GM19452 (cell line): ENCODE data around the gene TMEM101.
"Not testable (repeated sequence)": the region's sequence is repeated elsewhere in the genome, so short reads cannot be mapped to it uniquely, and the experiment has no call there.

Experiments
- ATAC-seq: cut with Tn5 transposase; IDR thresholded peaks from one replicate; pipeline ENCODE4 v1.9.1; 2021; ENCODE audit not compliant: unreplicated experiment

Gene TMEM101

DNA sequence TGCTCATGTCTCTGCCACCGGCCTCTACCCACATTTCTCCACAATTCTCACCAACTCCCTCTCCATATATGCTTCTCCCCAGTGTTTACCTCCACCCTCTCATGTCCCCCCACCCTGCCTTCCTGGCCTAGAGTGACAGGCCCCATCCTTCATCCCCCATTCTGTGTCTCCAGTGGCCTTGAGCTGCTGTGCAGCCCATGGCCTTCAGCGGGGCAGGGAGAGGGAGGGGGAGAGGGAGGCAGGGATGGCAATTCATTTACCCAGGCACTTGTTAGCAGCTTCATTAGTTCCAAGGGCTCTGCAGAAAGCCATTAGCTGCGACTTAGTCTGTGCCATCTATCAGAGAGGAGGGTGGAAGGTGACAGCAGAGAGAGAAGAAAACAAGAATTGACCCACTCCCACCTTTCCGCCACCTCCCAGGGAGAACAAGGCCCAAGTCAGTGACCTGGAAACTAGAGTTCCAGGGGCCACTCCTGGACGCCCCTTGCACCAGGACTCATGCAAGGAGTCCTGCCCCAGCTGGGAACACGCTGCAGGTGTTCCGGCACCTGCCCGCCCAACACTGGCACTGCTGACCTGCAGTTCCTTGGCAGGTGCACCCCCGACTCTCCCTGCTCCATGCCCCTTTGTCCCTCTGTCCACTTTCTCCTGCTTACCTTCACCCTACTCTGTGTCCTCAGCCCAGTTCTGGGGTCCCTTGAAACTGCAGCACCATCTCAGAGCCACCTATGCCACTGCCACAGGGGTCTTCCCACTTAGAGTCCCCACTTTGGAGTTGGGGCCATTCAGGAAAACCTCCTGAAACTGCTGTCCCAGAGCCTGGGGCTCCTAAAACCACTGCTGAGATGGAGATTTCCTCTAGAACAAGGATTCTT lies 37.6 kb downstream of the TMEM101 start:
- ATAC-seq = no peak

DNA sequence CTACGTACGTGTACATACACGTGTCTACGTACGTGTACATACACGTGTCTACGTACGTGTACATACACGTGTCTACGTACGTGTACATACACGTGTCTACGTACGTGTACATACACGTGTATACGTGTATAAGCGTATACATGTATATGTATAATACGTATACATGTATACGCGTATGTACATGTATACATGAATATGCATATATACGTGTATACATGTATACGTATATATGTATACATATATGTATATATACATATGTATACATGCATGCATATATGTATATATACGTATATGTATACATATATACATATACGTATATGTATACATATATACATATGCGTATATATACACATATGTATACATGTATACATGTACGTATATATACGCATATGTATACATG lies 38.9 kb downstream of the TMEM101 start:
- no peak for ATAC-seq

DNA sequence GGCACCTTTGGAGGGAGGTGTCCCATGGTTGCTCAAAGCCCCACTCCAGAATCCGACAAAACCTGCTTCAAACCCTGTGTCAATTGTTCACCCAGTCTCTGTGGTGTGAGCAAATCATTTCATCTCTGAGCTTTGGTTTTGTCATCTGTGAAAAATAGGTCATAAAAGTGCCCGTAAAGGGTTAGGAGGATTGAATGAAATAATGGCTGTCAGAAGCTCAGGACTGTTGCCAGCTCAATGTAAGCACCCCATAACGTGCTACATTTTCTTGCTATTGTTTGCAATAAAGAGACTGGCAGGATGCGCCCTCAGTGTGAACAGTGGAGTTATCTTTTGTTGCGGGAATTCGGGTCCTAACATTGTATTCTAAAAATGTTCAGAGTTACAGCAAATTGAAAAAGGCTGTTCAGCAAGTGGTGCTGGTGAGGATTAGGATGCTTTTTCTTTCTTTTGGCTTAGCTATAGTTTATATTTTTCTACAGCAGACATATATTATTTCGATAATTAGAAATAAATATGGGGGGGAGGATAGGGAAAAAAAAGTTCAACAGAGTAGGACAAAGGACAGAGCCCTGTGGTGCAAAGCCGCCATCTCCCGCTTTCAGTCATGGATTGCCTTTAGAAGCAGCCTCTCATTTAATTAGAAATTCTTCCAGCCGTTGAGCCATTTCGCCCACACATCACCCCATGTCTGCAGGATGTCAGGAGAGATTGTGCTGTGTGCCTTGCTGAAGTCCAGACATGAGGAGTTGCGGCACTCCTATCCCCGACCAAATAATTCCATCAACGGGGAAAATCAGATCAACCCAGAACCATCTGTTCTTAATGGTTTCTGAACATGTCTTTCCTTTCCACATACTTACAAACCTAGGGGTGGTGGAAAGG lies 40.1 kb downstream of the TMEM101 start:
- no peak for ATAC-seq

DNA sequence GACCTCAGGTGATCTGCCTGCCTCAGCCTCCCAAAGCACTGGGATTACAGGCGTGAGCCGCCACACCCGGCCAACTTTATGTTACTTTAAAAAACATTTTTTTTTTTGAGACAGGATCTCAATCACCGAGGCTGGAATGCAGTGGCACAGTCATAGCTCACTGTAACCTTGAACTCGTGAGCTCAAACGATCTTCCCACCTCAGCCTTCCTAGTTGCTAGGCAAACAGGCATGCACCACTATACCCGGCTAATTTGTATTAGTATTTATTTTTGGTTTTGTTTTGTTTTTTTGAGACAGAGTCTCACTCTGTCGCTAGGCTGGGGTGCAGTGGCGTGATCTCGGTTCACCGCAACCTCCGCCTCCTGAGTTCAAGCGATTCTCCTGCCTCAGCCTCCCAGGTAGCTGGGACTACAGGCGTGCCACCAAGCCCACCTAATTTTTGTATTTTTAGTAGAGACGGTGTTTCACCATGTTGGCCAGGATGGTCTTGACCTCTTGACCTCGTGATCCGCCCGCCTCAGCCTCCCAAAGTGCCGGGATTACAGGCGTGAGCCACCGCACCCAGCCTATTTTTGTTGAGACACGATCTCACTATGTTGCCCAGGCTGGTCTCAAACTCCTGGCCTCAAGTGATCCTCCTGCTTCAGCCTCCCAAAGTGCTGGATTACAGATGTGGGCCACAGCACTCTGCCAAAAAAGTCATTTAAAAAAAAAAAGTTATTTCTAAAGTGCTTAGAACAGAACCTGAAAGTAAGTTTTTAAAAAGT lies 42.1 kb downstream of the TMEM101 start:
- not testable (repeated sequence) for ATAC-seq

DNA sequence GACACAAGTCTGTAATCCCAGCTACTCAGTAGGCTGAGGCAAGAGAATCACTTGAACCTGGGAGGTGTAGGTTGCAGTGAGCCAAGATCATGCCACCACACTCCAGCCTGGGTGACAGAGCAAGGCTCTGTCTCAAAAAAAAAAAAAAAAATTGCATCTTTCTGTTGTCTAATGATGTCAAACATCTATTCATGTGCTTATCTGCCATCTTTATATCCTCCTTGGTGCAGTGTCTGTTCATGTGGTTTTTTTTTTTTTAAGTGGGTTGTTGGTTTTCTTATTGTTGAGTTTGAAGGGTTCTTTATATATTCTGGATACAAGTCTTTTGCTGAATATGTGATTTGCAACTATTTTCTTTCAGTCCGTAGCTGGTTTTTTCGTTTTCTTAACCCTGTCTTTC lies 43.3 kb downstream of the TMEM101 start:
- ATAC-seq = not testable (repeated sequence)

DNA sequence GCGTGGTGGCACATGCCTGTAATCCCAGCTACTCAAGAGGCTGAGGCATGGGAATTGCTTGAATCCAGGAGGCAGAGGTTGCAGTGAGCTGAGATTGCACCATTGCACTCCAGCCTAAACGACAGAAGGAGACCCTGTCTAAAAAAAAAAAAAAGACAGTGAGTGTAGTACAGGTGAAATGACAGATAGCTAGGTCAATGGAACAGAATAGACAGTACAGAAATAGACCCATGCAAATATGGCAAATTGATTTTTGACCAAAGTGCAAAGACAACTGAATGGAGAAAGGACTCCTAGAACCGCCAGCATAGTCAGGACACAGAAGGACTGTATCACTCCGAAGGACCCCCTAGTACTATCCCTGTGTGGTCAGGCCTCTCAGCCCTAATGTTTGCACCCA lies 44.4 kb downstream of the TMEM101 start:
- no peak for ATAC-seq

DNA sequence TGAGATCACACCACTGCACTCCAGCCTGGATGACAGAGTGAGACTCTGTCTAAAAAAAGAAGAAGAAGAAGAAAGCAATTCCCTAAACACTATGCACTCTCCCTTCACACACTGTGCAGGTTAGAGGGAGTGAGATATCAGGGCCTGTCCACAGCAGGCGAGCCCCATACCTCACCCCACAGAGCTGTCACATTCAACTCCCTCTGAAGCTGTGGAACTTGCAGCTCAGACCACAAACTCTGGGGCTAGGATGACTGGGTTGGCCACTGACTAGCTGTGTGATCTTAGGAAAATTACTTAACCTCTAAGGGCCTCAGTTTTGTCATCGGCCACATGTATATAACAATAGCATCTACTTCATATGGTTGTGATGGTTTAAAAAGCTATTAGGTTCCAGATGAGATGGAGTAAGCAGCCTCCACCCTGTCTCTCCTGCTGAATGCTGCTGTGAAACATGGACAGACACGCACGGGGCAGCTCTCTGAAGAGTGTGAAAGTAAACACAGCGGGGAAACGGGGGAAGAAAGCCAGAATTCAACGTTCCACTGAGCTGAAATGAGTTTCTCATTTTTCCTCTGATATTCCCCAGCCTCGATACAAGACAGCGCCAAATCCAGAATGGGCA lies 47.4 kb downstream of the TMEM101 start:
- ATAC-seq = no peak

DNA sequence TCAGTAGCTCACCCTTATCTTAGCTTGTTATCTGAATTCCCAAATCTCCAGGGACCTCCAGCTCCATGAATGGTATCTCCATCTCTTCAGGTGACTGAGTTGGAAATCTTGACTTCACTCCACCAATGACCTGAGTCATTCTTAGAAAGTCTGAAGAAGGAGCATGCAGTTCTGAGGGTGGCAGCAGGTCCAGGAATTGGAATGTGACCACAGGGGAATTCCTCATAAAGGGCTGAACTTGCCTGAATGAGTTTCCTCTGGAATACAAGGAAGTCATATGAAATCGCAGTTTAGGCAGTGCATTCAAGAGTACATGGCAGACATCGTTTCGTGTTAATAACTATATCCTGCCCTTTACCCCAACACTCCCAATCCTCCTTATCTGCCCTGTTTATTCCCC lies 48.5 kb downstream of the TMEM101 start:
- ATAC-seq = no peak

DNA sequence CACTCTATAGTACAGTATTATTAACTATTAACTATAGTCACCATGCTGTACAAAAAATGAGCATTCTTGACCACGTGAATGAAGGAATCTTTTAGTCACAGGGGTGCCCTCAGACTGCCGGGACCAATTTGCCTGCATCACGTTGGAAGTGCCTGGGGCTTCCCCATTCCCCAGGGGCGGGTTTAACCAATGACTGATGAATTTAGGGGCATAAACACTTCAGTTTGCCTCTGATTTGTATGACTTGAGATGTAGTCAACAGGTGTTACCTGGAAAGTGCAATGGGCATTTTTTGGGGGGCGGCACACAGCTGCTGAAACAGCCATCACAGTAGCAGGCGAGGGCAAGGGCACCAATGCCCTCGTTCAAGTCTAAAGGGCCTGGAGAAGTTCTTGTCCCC lies 52.3 kb downstream of the TMEM101 start:
- ATAC-seq = no peak

DNA sequence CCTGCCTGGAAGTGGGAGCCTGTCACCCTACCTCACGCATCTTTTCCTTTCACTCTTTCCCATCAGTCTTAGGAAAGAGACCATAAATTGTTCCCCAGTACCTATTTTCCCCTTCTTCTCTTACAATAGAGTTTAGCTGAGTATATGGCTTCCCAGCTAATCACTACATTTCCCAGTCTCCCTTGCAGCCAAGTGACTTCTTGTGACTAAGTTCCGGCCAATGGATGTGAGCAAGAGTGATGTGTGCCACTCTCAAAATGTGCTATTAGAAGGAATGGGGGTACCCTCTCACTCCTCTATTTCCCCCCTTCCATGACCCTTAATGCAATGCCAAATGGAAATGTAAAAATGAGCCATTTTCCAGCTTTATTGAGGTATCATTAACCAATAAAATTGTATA lies 52.8 kb downstream of the TMEM101 start:
- no peak for ATAC-seq

DNA sequence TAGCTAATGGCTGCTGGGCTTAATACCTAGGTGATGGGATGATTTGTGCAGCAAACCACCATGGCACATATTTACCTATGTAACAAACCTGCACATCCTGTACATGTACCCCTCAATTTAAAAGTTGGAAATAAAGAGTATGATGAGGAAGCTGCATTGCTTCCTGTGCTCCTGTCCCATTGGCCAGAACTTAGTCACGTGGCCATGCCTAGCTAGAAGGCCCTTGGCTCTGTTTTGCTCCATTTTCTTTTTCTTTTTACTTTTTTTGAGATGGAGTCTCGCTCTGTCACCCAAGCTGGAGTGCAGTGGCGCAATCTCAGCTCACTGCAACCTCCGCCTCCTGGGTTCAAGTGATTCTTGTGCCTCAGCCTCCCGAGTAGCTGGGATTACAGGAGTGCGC lies 53.5 kb downstream of the TMEM101 start:
- not testable (repeated sequence) for ATAC-seq
